ENCODE measurements around the gene SLC13A3.
A peak's percentile ranks its signal among the peaks of the same experiment; 100 is the strongest.

Gene SLC13A3

DNA sequence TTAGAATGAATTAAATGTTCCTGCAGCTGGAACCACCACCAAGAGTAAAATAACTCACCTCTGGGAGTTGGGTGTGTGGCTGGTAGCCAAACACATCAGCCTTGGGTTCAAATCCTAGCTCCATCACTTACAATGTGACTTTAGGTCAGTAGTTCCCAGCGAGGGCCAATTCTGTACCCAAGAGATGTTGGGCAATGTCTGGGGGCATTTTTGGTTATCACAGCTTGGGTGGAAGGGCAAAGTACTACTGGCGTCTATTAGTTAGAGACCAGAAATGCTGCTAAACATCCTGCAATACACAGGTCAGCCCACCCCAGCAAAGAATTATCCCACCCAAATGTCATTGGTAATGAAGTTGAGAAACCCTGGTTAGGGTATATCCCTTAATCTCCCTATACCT, 48.8 kb downstream of the SLC13A3 start:
- no peak for DNase-seq

DNA sequence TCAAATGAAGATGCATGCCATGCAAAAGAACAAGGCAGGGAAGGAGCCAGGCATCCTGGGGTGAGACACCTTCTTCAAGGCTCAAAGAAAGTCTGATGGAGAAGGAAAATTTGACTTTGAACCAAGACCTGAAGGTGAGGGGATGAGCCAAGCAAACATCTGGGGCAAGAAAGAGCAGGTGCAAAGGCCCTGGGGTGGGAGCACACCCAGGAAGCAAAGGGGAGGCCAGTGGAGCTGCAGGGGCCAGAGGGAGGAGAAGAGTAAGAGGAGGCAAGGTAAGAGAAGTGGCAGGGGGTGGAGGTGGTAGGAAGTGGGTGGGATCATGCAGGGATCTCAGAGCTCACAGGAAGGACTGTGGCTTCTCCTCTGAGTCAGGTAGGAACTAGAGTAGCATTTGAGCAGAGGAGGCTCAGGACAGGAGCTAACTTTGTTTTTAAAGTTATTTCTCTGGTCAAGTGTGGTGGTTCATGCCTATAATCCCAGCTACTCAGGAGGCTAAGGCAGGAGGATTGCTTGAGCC, 49.6 kb downstream of the SLC13A3 start:
- DNase-seq: no peak

- DNase-seq: no peak
Measured at GRCh38 chr20:46600286-46600752, 50.9 kb downstream of the SLC13A3 start.

- no peak for DNase-seq
Measured at GRCh38 chr20:46599227-46599987, 51.9 kb downstream of the SLC13A3 start.

DNA sequence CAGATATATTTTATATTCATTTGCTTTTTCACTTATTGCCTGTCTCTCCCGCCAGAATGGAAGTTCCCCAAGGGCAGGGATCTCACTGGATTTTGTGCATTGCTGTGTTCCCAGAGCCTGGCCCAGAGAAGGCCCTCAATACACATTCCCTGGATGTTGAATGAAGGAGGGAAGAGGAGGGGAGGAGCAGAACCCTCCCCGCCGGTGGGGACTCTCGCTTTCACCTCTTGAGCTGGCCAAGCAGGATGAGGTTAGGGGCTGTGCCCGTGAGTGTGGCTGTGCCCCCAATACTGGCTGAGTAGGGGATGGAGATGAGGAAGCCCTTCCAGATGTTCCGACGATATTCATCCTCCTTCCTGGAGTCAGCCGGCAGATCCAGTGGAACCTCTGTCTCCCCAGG, 55.3 kb downstream of the SLC13A3 start:
- DNase-seq: no peak

DNA sequence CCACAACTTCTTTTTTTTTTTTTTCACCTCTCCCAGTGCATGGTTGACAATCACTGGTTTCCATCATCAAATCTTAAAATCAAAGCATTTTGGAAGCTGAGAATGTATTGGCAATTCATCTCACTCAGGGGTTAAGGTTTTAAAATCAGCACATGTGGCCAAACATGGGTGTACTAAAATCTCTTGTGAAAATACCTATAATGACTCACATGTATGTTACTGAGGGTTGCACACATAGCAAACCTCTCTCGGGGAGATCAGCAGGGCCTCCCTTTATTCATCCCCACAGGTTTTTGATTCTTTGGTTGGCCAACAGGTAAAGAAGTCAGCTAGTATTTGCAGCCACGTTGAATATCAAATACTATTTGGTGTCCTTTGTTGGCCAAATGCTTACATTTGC, 56.5 kb downstream of the SLC13A3 start:
- no peak for DNase-seq

GRCh38 chr20:46592580-46593362, 58.5 kb downstream of the SLC13A3 start:
- DNase-seq: peak; percentile 31

GRCh38 chr20:46590443-46590842, 60.8 kb downstream of the SLC13A3 start:
- DNase-seq: no peak

DNA sequence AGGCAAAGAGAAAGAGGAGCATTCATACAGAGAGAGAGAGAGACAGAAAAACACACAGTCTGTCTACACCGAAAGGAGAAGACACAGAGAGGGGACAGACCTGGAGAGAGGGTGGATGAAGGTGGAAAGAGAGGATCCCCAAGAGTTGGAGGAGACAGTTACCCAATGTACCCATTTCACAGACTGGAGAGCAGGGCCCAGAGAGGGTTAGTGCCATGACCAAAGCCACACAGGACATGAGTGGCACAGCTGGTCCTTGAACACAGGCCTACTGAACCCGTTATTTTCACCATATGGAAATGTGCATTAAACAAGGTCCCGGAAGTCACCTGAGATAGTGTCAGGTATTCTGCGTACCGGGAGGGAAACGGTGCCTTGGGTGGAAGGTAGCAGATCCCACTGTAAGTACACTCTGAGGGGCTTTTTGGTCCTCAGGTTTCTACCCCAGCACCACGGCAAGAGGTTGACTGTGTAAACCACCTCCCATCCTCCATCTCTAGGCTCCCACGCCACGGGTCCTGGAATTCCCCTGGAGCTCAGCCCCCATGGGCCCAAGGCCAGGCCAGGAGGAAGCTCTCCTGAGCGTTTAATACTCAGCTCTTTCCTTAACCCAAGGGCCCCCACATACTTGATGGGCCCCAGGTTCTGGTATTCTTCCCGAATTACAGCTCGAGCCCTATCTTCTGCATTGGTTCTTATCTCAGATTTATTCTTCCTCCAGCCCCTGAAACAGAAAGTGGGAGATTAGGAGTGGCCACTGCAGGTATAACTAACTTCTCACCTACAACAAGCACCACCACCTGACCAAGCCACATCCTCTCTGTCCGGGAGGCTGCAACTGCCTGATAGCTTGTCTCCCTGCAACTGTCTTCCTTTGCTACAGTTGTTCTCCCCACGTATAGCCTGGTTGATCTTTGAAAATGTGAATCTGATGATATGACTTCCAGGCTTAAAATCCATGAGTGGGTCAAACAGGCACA, 62.4 kb downstream of the SLC13A3 start:
- DNase-seq: no peak

- DNase-seq: no peak
Measured at GRCh38 chr20:46587986-46588385, 63.3 kb downstream of the SLC13A3 start.

GRCh38 chr20:46586724-46587123, 64.5 kb downstream of the SLC13A3 start:
- no peak for DNase-seq

DNA sequence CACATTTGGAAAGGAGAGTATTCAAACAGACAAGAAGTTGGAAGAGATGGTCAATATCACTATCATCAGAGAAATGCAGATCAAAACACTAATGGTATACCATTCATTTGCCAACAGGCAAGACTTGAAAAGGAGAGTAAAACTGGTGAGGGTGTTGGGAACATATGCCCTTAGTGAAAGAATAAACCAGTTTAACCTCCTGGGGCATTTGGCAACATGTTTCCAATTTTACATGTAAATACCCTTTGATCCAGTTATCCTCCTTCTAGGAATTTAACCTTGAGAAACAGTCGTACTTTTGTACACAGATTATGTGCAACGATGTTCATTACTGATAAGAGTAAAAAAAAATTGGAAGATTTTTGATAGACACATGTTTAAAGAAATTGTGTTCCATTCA, 66.8 kb downstream of the SLC13A3 start:
- no peak for DNase-seq

DNA sequence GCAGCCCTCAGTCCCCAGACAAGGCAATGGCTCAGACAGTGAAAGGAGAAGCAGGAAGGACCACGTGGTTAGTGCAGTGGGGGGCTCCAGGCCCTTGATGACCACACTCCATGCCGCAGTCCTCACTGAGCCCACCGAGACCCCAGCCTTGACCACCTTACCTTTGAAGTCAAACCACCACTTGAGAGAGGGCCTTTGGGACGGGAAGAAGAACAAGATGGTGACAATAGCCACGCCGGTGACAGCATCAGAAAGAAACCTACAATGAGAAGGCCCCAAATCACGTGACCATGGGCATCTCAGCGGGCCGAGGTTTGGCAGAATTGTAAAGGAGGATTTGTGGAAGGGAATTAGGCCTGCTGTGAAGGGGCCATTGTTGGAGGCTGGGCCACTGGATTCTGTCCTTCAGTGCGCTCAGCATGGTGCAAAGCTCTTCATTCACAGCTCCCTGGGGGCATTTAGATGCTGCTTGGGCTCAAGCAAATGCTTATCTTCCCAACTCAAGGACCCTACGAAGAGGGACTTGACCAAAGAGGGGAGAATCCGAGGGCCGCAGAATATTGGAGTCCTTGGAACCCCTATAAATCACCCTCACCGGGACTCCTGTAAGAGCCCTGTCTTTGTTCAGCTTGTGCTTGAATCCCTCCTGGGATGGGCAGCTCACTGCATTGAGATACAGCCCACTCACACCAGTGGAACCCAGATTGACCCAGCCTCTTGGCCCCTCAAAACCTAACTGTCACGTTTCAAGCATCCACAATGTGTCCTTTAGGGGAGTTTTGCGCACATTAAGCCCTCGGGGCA, 67.6 kb downstream of the SLC13A3 start:
- no peak for DNase-seq

DNA sequence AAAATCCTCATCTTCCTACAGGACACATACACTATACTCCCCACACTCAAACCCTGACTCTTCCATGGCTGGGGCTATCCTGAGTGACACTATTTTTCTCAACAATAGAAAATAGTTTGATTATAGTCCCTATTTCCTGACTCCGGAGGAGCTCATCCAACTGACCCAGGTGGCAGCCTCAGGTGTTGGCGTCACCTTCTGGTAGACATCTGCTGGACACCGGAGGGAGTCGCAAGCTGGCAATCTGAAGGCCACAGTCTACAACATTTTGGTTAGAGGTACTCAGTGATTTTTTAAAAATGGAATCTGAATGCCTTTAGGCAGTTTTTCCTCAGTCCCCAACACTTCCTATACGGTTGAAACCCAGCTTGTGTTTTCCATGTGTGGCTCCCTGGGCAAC, 68.6 kb downstream of the SLC13A3 start:
- DNase-seq: no peak

GRCh38 chr20:46581391-46581790, 69.9 kb downstream of the SLC13A3 start:
- no peak for DNase-seq

- no peak for DNase-seq
Measured at GRCh38 chr20:46580613-46581205, 70.5 kb downstream of the SLC13A3 start.

DNA sequence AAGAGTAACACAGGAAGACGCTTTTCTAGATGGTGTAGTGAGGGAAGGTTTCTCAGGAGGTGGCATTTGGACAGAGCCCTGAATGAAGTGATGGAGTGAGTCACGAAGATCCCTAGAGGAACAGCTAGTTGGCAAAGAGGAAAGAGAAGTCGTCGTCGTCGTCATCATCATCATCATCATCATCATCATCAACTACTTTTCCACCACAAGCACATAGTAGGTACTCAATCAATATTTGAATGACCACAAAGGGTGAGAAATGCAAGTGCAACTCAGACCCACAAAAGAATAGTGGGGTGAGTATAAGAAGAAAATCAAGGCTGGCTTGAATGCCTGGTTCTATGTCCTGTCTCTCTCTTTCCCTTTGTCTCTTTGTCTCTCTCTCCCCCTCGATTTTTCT, 72.5 kb downstream of the SLC13A3 start:
- no peak for DNase-seq

DNA sequence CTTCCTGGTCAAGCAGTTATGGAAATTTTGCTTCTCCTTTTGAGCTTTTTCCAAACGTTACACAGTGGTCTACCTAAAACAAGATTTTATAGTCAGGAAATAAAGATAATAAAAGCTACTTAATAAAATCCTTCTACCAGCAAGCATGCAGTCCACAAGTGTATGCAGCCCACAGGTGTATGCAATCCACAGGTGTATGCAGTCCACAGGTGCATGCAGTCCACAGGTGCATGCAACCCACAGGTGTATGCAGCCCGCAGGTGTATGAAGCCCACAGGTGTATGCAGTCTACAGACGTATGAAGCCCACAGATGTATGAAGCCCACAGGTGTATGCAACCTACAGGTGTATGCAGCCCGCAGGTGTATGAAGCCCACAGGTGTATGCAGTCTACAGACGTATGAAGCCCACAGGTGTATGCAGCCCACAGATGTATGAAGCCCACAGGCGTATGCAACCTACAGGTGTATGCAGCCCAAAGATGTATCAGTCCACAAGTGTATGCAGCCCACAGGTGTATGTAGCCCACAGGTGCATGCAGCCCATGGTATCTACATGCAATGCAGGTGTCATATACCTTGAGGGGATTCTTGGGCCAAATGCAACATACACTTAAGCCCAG, 74.4 kb downstream of the SLC13A3 start:
- no peak for DNase-seq

DNA sequence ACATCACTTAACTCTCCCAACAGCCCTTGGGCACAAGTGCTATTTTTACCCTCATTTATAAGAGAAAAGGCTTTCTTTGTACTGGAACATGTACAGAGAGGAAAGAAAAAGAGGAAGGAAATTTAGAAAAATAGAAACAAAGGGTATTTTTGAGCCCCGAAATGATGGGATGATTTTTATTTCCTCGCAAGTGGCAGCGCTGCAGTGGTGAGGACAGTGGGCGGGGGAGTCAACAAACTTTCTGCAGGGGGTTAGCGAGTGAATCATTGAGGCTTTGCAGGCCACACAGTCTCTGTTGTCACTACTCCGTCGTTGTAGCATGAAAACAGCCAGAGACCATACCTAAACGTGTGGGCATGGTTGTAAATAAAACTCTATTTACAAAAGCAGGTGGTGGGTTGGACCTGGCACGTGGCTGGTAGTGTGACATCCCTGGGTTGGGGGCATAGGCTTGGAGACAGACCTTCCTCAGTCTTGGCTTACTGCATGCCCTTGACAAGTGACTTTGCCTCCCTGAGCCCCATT, 75.3 kb downstream of the SLC13A3 start:
- no peak for DNase-seq

DNA sequence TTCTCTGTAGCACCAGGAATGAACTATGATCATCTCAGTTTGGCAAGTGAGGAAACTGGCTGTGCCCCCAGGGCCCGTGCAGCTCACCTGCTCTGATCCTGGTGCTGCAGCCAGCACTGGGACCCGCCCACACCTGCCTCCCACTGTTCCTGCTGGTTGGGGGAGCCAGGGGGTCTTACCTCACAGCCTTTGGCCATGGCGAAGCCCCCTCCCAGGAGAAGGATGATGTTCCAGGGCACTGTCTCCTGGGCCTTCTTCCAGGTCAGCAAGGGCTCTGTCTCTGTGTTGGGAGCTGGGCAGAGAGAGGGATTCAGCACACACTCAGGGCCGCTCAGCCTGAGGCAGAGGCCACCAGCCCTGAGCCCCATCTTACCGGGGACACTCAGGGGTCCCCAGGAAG, 75.9 kb downstream of the SLC13A3 start:
- DNase-seq: no peak

All from NCI-H82 (cell line).